Motor neuron (in vitro differentiated cells): ENCODE measurements around the gene ZFP64. TPM values are rescaled to one million over a fixed set of nuclear protein-coding genes. Genes with fewer than 3 reads are reported as not detected.

Source experiments
- ATAC-seq, 8 experiments: fragments of 200-7000 bp; cut with Tn5 transposase; replicated peaks in 6 of 8; 2 replicates each; pipeline ENCODE4 v1.8.0; 2021; ENCODE audit warnings: mild to moderate bottlenecking in 8 of 8, moderate library complexity in 8 of 8
- H3K27ac ChIP-seq, 2 donors: fragments of 250-450 bp; sonication (Bioruptor Pico); 2 replicates each; pipeline ENCODE4 v1.9.0; 2021; ENCODE audit warnings: antibody characterized with exemption in 2 of 2, mild to moderate bottlenecking in 2 of 2, moderate library complexity in 1 of 2
- H3K4me1 ChIP-seq, 2 donors: fragments of 250-450 bp; sonication (Bioruptor Pico); replicated peaks in 1 of 2; 2 replicates each; pipeline ENCODE4 v1.6.1; 2021; ENCODE audit warnings: antibody characterized with exemption in 2 of 2, mild to moderate bottlenecking in 2 of 2, moderate library complexity in 1 of 2
- H3K4me3 ChIP-seq, 5 donors: fragments of 250-450 bp; sonication (Bioruptor Pico); 2 replicates each; pipeline ENCODE4 v1.9.0; 2021; ENCODE audit warnings: antibody characterized with exemption in 5 of 5, mild to moderate bottlenecking in 5 of 5, moderate library complexity in 4 of 5
- WGBS, 10 experiments: fragments of 450-650 bp; shearing (Covaris generic); methylation state at CpG; one replicate each; pipeline ENCODE4 v1.0.0; 2022; 5-methylcytosine and 5-hydroxymethylcytosine counted together
- in situ Hi-C, 9 experiments: fragments of 400-800 bp; cut with MboI; loops; one replicate each; pipeline ENCODE4 v1.15.0; 2021; ENCODE audit warnings: low sequenced_read_pairs in 9 of 9, low pct_unique_long_range_greater_than_20kb in 2 of 9; ENCODE audit not compliant: unreplicated experiment in 9 of 9
- total RNA-seq, 8 experiments: library from RNA; unstranded; fragments of 300-600 nt; gene quantifications; 2 replicates each; pipeline versions ENCODE4 v1.2.3 to v1.2.4, GENCODE V29; 2022

The ZFP64 gene
- total RNA-seq, 8 experiments from 2014 or later = 10.2 to 38.5 (median 17.7) TPM

DNA sequence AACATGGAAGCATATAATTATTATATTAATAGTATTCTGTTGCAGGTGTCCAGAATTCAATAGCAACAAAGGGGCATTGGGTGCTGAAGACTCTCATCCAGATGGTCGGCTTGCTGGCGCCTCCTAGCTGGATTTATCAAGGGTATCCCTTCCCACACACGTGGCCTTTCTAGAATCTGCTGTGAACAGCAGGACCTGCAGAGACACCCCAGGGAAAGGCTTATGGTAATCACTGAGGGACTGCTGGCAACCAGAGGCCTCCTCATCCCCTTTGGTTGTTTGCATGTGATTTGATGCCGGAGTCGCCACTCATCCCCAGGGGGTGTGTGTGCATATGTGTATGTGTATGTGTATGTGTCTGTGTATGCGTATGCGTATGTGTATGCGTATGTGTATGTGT, 20.6 kb downstream of the ZFP64 start:
- no peak overlapping the region for H3K27ac ChIP-seq
- H3K4me1 ChIP-seq = no peaks in the 10 kb centered on the region
- no peak overlapping the region for H3K4me3 ChIP-seq
- ATAC-seq = no peak
- WGBS, 10 experiments = 50 to 100% (median 86%) methylated on average over 1 to 4 of the region's 8 CpGs; no CpG with 5 or more reads in 4 of the 10 experiments
- in situ Hi-C loops = no loop called here

DNA sequence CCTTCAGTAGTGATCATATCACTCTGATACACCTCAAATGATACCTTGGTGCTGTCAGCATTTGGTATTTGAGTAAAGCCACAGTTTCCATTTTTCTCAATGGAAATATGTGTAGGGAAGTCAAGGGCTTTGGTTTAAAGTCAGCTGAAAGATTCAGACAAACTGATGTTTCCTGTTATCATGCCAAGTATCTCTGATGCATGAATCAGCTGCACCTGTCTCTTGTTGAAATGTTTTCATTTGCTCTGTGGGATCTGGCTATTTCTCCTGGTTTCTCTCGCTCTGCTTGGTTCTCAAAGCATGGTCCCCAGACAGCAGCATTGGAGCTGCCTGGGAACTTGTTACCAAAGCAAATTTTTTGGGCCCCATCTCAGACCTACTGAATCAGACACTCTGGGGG, 23.5 kb downstream of the ZFP64 start:
- Histone ChIP-seq H3K4me3 (no peak overlapping the region), H3K4me1 (no peaks in the 10 kb centered on the region), H3K27ac (no peak overlapping the region)
- in situ Hi-C loops = no loop called here
- 80 to 100% (median 100%) methylated on average over 1 of the region's 1 CpG; no CpG with 5 or more reads in 2 of the 10 experiments for WGBS, 10 experiments
- ATAC-seq = no peak

DNA sequence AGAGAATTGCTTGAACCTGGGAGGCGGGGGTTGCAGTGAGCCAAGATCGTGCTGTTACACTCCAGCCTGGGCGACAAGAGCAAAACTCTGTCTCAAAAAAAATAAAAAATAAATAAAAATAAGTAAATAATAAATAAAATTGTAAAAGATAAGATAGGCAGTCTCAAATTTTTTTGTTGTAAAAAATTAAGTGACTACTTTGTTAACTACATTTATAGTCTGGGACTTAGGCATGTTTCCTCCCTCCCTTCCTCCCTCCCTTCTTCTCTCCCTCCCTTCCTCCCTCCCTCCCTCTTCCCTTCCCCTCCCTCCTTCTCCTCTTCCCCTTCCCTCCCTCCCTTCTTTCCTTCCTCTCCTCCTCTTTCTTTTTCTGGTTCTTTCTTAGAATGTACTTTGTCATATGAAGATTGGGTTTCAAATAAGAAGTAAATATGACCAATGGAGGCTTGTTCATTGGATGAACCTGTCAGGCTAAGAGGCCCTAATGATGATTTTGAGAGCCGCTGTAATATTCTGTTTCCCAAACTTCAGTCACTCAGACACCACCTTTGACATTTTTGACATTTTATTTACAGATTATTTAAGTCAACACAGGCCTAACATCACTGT, 24.2 kb downstream of the ZFP64 start:
- WGBS, 10 experiments = 95 to 100% (median 100%) methylated on average over 1 to 4 of the region's 4 CpGs; no CpG with 5 or more reads in 1 of the 10 experiments
- no peak overlapping the region for H3K4me3 ChIP-seq

DNA sequence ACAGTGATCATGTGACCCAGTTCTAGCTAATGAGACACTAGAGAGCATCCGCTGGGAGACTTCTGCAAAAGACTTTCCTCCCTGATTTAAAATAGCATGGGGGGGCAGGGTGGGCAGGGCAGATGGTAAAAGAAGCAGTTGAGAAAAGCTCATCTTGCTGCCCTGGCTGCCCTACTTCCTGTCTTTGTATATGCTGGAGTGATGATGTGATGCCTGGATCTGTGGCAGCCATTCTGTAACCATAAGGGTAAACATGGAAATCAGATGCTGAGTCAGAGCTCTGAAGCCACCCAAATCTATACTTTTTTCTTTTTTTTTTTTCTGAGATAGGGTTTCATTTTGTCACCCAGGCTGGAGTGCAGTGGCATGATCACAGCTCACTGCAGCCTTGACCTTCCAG, 25.4 kb downstream of the ZFP64 start:
- WGBS, 10 experiments = 100% methylated on average over 1 of the region's 1 CpG; no CpG with 5 or more reads in 7 of the 10 experiments
- in situ Hi-C loops = no loop called here
- Histone ChIP-seq H3K27ac (no peak overlapping the region), H3K4me1 (no peaks in the 10 kb centered on the region), H3K4me3 (no peak overlapping the region)
- no peak for ATAC-seq

More for the DNA sequence above, 24.2 kb downstream of the ZFP64 start:
- H3K27ac ChIP-seq = no peak overlapping the region
- no peak for ATAC-seq
- H3K4me1 ChIP-seq = no peaks in the 10 kb centered on the region
- in situ Hi-C loops = no loop called here

DNA sequence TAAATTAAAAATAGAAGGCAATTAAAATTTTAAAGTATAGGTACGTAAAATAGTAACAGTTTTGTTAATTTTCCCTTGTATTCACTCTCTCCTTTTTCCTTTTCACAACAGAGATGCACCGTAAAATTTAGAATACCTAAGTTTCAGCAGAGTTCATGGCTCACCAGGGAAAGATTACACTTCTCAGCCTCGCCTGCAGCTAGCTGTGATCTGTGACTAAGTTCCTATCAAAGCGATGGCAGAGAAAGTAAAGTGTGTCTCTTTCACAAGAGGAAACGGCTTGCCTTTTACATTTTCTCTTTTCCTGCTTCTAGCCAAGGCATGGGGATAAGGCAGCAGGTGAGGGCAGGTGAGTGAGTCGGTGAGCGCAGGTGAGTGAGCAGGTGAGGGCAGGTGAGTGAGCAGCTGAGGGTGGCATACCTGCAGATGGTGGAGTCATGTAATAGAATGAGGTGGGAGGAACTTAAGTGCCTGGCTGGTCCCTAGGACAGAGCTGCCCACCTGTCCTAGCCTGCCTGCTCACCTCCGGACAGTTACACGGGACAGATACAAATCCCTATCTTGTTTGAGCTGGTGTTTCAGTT, 30.9 kb downstream of the ZFP64 start:
- H3K4me3 ChIP-seq = no peak overlapping the region
- ATAC-seq = no peak
- in situ Hi-C loops = no loop called here

DNA sequence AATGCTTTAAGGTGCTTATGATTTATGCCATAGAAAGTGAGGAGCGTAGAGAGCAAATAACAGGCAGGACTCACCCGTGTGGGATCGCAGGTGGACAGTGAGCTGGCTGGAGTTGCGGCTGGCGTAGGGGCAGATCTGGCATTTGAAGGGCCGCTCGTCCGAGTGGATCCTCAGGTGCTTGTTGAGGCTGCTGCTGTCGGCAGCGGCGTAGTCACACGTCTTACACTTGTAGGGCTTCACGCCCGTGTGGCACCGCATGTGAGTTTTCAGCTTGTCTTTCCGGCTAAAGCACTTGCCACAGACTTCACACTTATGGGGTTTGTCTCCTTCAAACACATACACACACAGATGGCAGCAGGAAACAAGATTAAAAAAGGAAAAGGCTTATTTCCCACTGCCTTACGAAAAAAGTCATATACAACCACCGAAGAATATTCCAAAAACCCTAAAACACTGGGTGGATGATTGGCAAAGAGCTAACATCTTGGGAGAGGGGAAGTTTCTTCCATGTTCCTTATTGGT, 31.5 kb downstream of the ZFP64 start:
- Histone ChIP-seq H3K4me3 (no peak overlapping the region), H3K27ac (no peak overlapping the region), H3K4me1 (no peaks in the 10 kb centered on the region)
- ATAC-seq = no peak
- WGBS, 10 experiments = 80 to 100% (median 99%) methylated on average over 1 to 13 of the region's 18 CpGs
- in situ Hi-C loops = no loop called here

More for the DNA sequence above, 30.9 kb downstream of the ZFP64 start:
- no peaks in the 10 kb centered on the region for H3K4me1 ChIP-seq
- H3K27ac ChIP-seq = no peak overlapping the region
- WGBS, 10 experiments = 90 to 100% (median 100%) methylated on average over 1 to 9 of the region's 9 CpGs

DNA sequence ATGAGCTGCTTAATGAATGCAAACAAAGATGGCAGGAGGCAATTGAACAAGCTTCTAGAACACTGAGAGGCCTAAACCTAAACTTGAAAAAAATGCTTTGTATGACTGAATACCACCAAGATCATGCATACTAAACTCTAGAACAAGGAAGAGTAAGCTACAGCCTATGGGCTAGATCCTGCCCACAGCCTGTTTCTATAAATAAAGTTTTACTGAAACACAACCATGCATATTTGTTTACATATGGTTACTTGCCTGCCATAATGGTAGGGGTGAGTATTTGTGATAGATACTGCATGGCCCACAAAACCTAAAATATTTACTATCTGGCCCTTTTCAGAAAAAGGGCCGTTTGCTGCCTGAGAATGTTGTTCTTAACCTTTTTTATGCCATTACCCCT, 37.0 kb downstream of the ZFP64 start:
- Histone ChIP-seq H3K4me1 (no peaks in the 10 kb centered on the region), H3K4me3 (no peak overlapping the region), H3K27ac (no peak overlapping the region)
- in situ Hi-C loops = no loop called here
- 33 to 100% (median 80%) methylated on average over 1 of the region's 1 CpG; no CpG with 5 or more reads in 3 of the 10 experiments for WGBS, 10 experiments
- no peak for ATAC-seq

DNA sequence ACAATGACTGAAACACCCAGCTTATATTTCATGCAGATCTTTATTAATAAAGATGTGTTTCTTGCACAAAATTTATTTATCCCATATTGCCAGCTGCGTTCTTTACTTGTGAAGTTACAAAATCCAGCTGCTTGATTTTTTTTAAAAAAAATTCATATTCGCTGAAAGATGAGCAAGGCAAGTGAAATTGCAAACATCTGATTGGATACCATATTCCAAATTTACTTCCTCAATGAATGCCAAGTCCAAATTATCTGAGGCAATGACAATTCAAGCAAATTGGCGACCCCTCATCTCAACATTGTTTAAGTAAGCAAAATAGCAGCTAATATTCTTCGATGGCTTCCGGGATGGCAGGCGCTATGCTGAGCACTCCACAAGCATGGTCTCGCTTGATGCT, 37.7 kb downstream of the ZFP64 start:
- in situ Hi-C loops = no loop called here
- WGBS, 10 experiments = 37 to 100% (median 92%) methylated on average over 1 to 7 of the region's 7 CpGs; no CpG with 5 or more reads in 1 of the 10 experiments
- no peak for ATAC-seq
- Histone ChIP-seq H3K27ac (no peak overlapping the region), H3K4me1 (no peaks in the 10 kb centered on the region), H3K4me3 (no peak overlapping the region)

DNA sequence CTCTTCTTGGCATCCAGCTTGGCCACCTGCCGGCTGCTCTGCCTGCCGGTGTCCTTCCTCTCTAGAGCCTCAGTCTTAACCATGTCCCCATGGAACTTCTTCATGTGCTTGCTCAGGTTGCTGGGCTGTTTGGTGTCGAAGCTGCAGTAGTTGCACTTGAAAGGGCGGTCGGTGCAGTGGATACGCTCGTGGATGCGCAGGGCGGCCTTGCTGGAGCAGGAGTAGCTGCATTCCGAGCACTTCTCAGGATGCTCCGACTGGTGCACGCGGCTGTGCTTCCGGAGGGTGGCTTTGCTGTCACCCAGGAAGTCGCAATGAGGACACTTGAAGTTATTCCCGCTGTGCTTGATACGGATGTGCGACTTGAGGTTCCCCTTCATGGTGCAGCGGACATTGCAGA, 38.7 kb downstream of the ZFP64 start:
- no peak for ATAC-seq
- Histone ChIP-seq H3K4me1 (no peaks in the 10 kb centered on the region), H3K4me3 (no peak overlapping the region), H3K27ac (no peak overlapping the region)
- WGBS, 10 experiments = 95 to 100% (median 98%) methylated on average over 1 to 13 of the region's 19 CpGs; no CpG with 5 or more reads in 3 of the 10 experiments
- in situ Hi-C loops = no loop called here

DNA sequence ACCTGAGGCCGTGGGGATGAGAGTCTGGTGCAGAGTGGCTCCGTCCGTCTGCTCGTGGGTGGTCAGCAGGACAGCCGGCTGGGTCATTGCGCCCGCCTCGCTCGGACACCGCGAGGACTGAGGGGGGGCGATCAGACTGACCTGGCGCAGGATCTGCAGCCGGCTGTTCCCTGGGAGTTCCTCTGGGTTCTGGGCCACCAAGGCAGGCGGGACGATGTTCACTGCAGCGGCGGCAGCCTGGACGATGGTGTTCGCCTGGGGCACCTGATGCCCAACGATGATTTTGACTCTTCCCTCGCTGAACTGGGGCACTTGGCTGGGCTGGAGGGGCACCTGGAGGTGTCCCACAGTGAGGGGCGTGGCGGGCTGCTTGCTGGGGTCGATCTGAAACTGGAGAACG, 39.2 kb downstream of the ZFP64 start:
- 88 to 93% methylated on average over 3 to 5 of the region's 26 CpGs; no CpG with 5 or more reads in 8 of the 10 experiments for WGBS, 10 experiments
- Histone ChIP-seq H3K4me1 (no peaks in the 10 kb centered on the region), H3K4me3 (no peak overlapping the region), H3K27ac (no peak overlapping the region)
- in situ Hi-C loops = no loop called here
- ATAC-seq = no peak

DNA sequence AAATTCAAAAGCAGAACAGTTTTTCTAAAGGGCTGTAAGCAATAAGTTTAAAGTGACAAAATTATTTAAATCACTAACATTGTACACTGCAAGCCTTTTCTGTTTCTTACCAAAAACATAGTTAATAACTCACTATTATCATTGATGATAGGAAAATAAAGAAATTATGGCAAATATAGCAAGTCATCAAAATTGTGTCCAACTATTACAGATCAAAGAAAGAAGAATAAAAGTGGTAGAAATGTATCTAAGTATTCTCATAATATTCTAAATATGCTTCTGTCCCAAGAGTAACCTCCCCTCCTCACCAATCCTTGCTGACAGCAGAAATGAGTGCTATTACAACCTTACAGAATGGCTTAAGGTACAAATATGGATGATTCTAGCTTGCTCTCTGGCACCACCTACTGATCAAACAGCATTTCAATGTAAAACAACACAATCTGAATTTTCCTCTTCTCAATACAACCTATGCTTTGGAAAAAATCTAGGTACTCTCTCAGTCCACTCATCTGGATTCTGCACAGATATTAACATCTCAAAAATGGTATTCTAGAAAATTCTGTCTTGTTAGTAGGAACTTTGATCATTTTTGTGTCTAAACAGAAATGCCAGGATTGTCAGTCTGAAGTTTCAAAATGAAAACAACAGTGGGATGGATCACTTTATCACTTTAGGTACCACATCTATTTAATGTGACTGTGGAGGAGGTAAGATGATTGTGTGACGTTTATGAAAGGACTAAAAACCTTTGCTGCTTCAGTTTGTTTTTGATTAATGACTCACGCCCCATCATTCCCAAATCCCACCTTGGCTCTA, 40.9 kb downstream of the ZFP64 start:
- 0 to 100% (median 50%) methylated on average over 1 to 2 of the region's 2 CpGs; no CpG with 5 or more reads in 1 of the 10 experiments for WGBS, 10 experiments

DNA sequence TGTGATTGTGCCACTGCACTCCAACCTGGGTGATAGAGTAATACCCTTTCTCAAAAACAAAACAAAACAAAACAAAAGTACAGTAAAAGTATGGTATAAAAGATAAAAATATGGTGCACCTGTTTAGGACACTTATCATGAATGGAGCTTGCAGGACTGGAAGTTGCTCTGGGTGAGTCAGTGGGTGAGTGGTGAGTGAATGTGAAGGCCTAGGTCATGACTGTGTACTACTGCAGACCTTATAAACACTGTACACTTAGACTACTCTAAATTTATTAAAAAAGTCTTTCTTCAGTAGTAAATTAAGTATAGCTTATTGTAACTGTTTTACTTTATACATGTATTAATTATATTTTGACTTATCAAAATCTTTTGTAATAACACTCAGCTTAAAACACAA, 46.0 kb downstream of the ZFP64 start:
- ATAC-seq = no peak
- Histone ChIP-seq H3K4me3 (no peak overlapping the region), H3K4me1 (no peaks in the 10 kb centered on the region), H3K27ac (no peak overlapping the region)
- in situ Hi-C loops = no loop called here

More for the DNA sequence above, 40.9 kb downstream of the ZFP64 start:
- no peak overlapping the region for H3K27ac ChIP-seq
- H3K4me1 ChIP-seq = no peaks in the 10 kb centered on the region
- peak in 6 of 8 experiments; percentile 21 to 62 (median 48) for ATAC-seq
- H3K4me3 ChIP-seq = no peak overlapping the region
- in situ Hi-C loops = no loop called here

DNA sequence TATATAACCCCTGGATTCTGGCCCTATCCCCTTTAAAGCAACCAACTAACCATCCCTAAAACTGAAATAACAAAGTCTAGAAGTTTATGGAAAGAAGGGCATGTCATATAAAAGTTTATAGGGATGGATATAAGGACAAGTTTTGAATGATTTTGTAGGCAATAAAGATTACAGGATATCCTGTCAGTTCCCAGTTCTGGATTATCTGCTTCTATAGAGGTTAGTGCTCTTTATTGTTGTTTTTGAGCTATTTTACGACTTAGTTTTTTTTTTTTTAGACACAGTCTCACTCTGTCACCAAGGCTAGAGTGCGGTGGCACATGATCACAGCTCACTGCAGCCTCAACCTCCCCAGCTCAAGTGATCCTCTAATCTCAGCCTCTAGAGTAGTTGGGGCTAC, 48.3 kb downstream of the ZFP64 start:
- Histone ChIP-seq H3K4me1 (no peaks in the 10 kb centered on the region), H3K27ac (no peak overlapping the region), H3K4me3 (no peak overlapping the region)
- 60 to 100% (median 100%) methylated on average over 1 to 2 of the region's 2 CpGs; no CpG with 5 or more reads in 3 of the 10 experiments for WGBS, 10 experiments
- ATAC-seq = no peak
- in situ Hi-C loops = no loop called here
